Caki2 (cell line): ENCODE measurements around the gene APOBR. TPM values are rescaled to one million over a fixed set of nuclear protein-coding genes. Genes with fewer than 3 reads are reported as not detected.
"Not testable (repeated sequence)": the region's sequence is repeated elsewhere in the genome, so short reads cannot be mapped to it uniquely, and the experiment has no call there.

Source experiments
- DNase-seq: peaks from one replicate; pipeline ENCODE4 v3.0.0-alpha.2; 2015; ENCODE audit warnings: low read depth
- in situ Hi-C: cut with HindIII; loops from 2 replicates; pipeline ENCODE4 v1.10.0; 2016; ENCODE audit warnings: low sequenced_read_pairs, low pct_unique_long_range_greater_than_20kb, mixed read lengths
- total RNA-seq: library from RNA; depleted of rRNA; stranded (reverse); fragments of >200 nt; shearing (Covaris generic); gene quantifications from 2 replicates; pipeline ENCODE4 v1.2.3, GENCODE V29; 2014; ENCODE audit warnings: low replicate concordance; rRNA removed

Gene APOBR
- total RNA-seq, 1 experiment from 2014 or later, result not detected

- DNase-seq, result peak; percentile 75
Observed at GRCh38 chr16:28538733-28539596, 44.5 kb downstream of the APOBR start, which contains the start of gene NUPR1. NUPR1 (minus strand) TSS chr16:28538974; CDS start chr16:28538907, 67 bp downstream.

GRCh38 chr16:28540346-28540745, 45.9 kb downstream of the APOBR start:
- in situ Hi-C loops, result no loop called here
- DNase-seq, result no peak

More at GRCh38 chr16:28538733-28539596, 44.5 kb downstream of the APOBR start, which contains the start of gene NUPR1:
- in situ Hi-C loops, result no loop called here

DNA sequence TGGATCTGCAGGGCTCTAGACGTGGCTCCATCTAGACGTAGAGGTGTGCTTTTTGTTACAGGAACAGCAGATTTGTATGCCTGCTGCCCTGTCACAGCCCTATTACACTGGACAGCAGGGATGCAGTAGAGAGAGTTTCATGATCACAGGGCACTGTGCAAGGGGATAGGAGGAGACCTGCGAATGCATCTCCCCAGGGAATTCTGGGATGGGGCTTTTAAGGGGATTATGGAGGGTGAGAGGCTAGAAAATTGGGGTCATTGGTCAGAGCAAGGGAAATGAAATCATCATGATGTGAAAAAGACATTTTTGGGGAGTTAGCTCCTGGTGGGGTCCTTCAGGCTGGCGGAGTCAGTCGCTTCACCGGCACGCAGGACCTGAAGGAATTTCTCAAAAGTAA, 48.2 kb downstream of the APOBR start:
- in situ Hi-C loops, result no loop called here
- DNase-seq, result no peak

DNA sequence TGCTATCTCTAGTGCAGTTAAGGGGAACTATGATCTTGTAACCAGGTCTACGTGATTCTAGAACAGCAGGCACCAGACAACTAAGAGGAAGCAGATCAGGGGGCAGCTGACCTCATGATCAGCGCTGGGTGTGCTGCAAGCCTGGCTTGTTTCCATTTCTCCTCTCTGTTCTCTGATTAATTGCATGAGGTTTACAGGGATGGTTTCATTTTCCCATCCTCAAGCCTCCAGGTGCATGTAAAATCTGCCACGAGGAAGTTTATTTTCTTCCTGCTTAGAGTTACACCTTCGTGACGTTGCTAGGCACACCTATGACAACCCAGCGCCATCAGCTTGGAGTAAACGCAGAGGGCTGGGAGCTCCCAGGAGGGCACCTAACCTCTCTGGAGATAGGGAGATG, 48.6 kb downstream of the APOBR start:
- in situ Hi-C loops, result no loop called here
- no peak for DNase-seq

DNA sequence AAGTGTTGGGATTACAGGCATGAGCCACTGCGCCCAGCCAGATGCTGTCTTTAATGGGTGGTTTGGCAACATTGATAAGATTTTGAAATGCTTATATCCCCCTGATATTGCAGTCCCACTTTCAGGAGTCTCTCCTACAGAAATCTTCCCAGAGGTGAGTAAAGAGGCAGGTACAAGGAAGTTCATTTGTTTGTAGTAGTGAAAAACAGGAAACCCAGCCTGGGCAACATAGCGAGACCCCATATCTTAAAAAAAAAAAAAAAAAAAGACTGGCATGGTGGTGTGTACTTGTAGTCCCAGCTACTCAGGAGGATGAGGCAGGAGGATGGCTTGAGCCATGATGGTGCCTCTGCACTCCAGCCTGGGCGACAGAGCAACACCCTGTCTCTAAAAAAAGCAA, 50.6 kb downstream of the APOBR start:
- in situ Hi-C loops, result no loop called here

DNA sequence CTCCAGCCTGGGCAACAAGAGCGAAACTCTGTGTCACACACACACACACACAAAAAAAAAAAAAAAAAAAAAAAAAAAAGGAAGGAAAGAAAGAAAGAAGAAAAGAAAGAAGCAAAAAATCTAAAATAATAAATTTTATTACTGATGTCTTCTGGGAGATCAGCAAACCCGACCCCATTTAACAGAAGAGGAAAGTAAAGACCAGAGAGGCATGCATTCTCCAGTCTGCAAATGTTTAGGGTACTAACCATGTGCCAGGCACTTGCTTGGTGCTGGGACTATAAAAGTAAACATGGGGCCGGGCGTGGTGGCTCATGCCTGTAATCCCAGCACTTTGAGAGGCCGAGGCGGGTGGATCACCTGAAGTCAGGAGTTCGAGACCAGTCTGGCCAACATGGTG, 51.5 kb downstream of the APOBR start:
- DNase-seq, in situ Hi-C loops: not testable (repeated sequence)

More for the DNA sequence above, 50.6 kb downstream of the APOBR start:
- no peak for DNase-seq

GRCh38 chr16:28546626-28547025, 52.2 kb downstream of the APOBR start:
- DNase-seq, result no peak
- in situ Hi-C loops, result no loop called here

DNA sequence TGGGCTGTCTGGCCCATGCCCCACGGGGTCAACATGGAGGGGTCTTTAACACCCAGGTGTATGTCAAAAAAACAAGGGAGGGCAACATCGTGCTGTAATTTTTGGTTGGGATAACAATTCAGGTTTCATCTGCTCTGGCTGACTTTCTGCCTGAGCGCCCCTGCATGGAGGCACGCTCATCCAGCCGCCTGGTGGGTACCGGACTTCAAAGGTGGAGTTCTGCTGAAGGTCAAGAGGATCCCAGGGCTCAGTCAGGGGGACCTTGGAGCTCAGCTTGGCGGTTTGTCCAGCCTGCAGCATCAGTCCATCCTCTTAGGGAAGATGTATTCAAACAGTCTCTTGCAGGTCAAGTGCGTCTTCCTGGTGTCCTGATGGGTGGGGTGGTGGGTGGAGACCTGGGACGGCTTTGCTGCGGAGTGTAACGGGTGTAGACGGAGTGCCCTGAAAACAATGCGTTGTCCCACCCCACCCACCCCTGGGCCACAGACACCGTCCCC, 53.9 kb downstream of the APOBR start:
- in situ Hi-C loops, result no loop called here

More for the DNA sequence above, 53.9 kb downstream of the APOBR start:
- no peak for DNase-seq

Other genes starting within 250 kb of the APOBR start
- gene SBK1, start 202.1 kb upstream of the APOBR start, total RNA-seq, result 0.06 and 0.27 TPM in 2 replicates
- 0.32 TPM in 1 of 2 replicates, not detected in the other for gene NPIPB6, start 131.1 kb upstream of the APOBR start, total RNA-seq
- gene EIF3CL, start 90.8 kb upstream of the APOBR start, total RNA-seq, result 86.7 and 122 TPM in 2 replicates
- gene NPIPB7, start 22.3 kb upstream of the APOBR start, total RNA-seq, result not detected in 2 replicates
- 7.9 and 34.6 TPM in 2 replicates for gene CLN3, start 2.6 kb upstream of the APOBR start, total RNA-seq
- gene IL27, start 12.2 kb downstream of the APOBR start, total RNA-seq, result not detected in 2 replicates
- 5.8 and 9.4 TPM in 2 replicates for gene NUPR1, start 44.3 kb downstream of the APOBR start, total RNA-seq
- 7.1 and 17.2 TPM in 2 replicates for gene SGF29, start 59.3 kb downstream of the APOBR start, total RNA-seq
- gene SULT1A2, start 102.4 kb downstream of the APOBR start, total RNA-seq, result not detected in 2 replicates
- 232 and 257 TPM in 2 replicates for gene SULT1A1, start 115.4 kb downstream of the APOBR start, total RNA-seq
- not detected in 2 replicates for gene NPIPB8, start 143.4 kb downstream of the APOBR start, total RNA-seq
- 220 and 259 TPM in 2 replicates for gene EIF3C, start 216.8 kb downstream of the APOBR start, total RNA-seq